CD14-positive monocyte (primary cell): ENCODE results near the gene WIPI1. TPM values are rescaled to one million over a fixed set of nuclear protein-coding genes. Genes with fewer than 3 reads are reported as not detected.

Source experiments
- DNase-seq, 3 donors: peaks; one replicate each; pipeline ENCODE4 v3.0.0-alpha.2; 2011 to 2022
- H2AFZ ChIP-seq: 2 replicates; pipeline ENCODE4 v1.6.0; 2012; ENCODE audit warnings: mild to moderate bottlenecking, low read depth, low read length, inconsistent platforms; ENCODE audit not compliant: insufficient read depth, poor library complexity, severe bottlenecking
- H3K27ac ChIP-seq, 2 donors: 1 replicate in 1 of 2; 2 replicates in 1 of 2; pipeline ENCODE4 v1.5.1; 2012 to 2013; ENCODE audit warnings: low read length in 2 of 2, control low read depth in 1 of 2, inconsistent platforms in 1 of 2, low read depth in 1 of 2, mild to moderate bottlenecking in 1 of 2
- H3K27me3 ChIP-seq, 2 donors: one replicate each; pipeline versions ENCODE4 v1.6.0 to v1.6.1; 2011 to 2013; ENCODE audit warnings: low read length in 2 of 2; ENCODE audit not compliant: control insufficient read depth in 2 of 2, insufficient read depth in 2 of 2
- H3K36me3 ChIP-seq, 2 donors: replicated peaks in 1 of 2; 1 replicate in 1 of 2; 2 replicates in 1 of 2; pipeline versions ENCODE4 v1.5.1 to v1.6.1; 2012 to 2013; ENCODE audit warnings: low read length in 2 of 2, control low read depth in 1 of 2, inconsistent platforms in 1 of 2, mild to moderate bottlenecking in 1 of 2; ENCODE audit not compliant: insufficient read depth in 2 of 2, control insufficient read depth in 1 of 2
- H3K4me1 ChIP-seq, 2 donors: 1 replicate in 1 of 2; 2 replicates in 1 of 2; pipeline versions ENCODE4 v1.5.1 to v1.6.1; 2012 to 2013; ENCODE audit warnings: low read length in 2 of 2, control low read depth in 1 of 2, inconsistent platforms in 1 of 2, mild to moderate bottlenecking in 1 of 2, moderate library complexity in 1 of 2; ENCODE audit not compliant: insufficient read depth in 2 of 2, control insufficient read depth in 1 of 2
- H3K4me2 ChIP-seq: replicated peaks from 2 replicates; pipeline ENCODE3; 2012; ENCODE audit warnings: low read length, moderate library complexity, mild to moderate bottlenecking; ENCODE audit not compliant: poor library complexity, severe bottlenecking; ENCODE audit errors: extremely low read depth
- H3K4me3 ChIP-seq, 3 experiments: fragments of 200-600 bp in 1 of 3; sonication (generic) in 1 of 3; replicated peaks in 1 of 3; 1 replicate in 2 of 3; 2 replicates in 1 of 3; pipeline ENCODE4 v1.5.1; 2011 to 2013; ENCODE audit warnings: low read length in 3 of 3, mild to moderate bottlenecking in 3 of 3, control low read depth in 2 of 3, low read depth in 2 of 3, inconsistent platforms in 1 of 3, moderate library complexity in 1 of 3
- H3K79me2 ChIP-seq: 2 replicates; pipeline ENCODE4 v1.6.0; 2012; ENCODE audit warnings: mild to moderate bottlenecking, control low read depth, inconsistent platforms, low read length, moderate library complexity; ENCODE audit not compliant: insufficient read depth
- H3K9ac ChIP-seq: 2 replicates; pipeline ENCODE4 v1.6.0; 2017; ENCODE audit warnings: low read length, mild to moderate bottlenecking; ENCODE audit not compliant: insufficient read depth, poor library complexity, severe bottlenecking
- H3K9me3 ChIP-seq, 2 donors: replicated peaks in 1 of 2; 1 replicate in 1 of 2; 2 replicates in 1 of 2; pipeline versions ENCODE4 v1.5.1 to v1.6.1; 2012 to 2013; ENCODE audit warnings: low read length in 2 of 2, control low read depth in 1 of 2; ENCODE audit not compliant: control insufficient read depth in 1 of 2, insufficient read depth in 1 of 2
- H4K20me1 ChIP-seq: 2 replicates; pipeline ENCODE4 v1.6.0; 2012; ENCODE audit warnings: mild to moderate bottlenecking, low read length, control low read depth, moderate library complexity; ENCODE audit not compliant: insufficient read depth
- H3K27ac Mint-ChIP-seq, 7 donors: one replicate each; pipeline ENCODE4 v1.8.0; 2020; ENCODE audit warnings: mild to moderate bottlenecking in 7 of 7, mixed read lengths in 7 of 7, moderate library complexity in 6 of 7, inconsistent platforms in 2 of 7
- H3K27me3 Mint-ChIP-seq, 3 donors: one replicate each; pipeline ENCODE4 v1.8.0; 2021 to 2022; ENCODE audit warnings: low read depth in 3 of 3, mild to moderate bottlenecking in 3 of 3, mixed read lengths in 3 of 3, moderate library complexity in 3 of 3, inconsistent platforms in 1 of 3
- H3K36me3 Mint-ChIP-seq, 2 donors: one replicate each; pipeline ENCODE4 v1.8.0; 2020; ENCODE audit warnings: mixed read lengths in 2 of 2, inconsistent platforms in 1 of 2, mild to moderate bottlenecking in 1 of 2
- H3K4me1 Mint-ChIP-seq: one replicate; pipeline ENCODE4 v1.8.0; 2020; ENCODE audit warnings: mild to moderate bottlenecking, mixed read lengths
- H3K4me3 Mint-ChIP-seq, 2 donors: one replicate each; pipeline ENCODE4 v1.8.0; 2020; ENCODE audit warnings: mild to moderate bottlenecking in 2 of 2, mixed read lengths in 2 of 2, moderate library complexity in 1 of 2
- H3K9me3 Mint-ChIP-seq, 7 donors: one replicate each; pipeline ENCODE4 v1.8.0; 2020 to 2022; ENCODE audit warnings: mixed read lengths in 7 of 7, mild to moderate bottlenecking in 6 of 7, moderate library complexity in 6 of 7, inconsistent platforms in 2 of 7
- WGBS: methylation state at CpG from one replicate; pipeline ENCODE4 v1.1.5; 2013; ENCODE audit warnings: missing lambda C conversion rate; ENCODE audit not compliant: insufficient coverage; 5-methylcytosine and 5-hydroxymethylcytosine counted together
- intact Hi-C, 2 donors: fragments of 100-400 bp; cut with micrococcal nuclease; formaldehyde crosslinking; loops; one replicate each; pipeline versions ENCODE4 v1.15.0 to v1.15.1; 2023
- polyA plus RNA-seq, 3 donors: library from polyadenylated mRNA; depleted of rRNA in 1 of 3; unstranded in 2 of 3; stranded (reverse) in 1 of 3; fragments of 300-500 nt in 2 of 3; fragments of >200 nt in 1 of 3; fragmentation: Illumina TruSeq in 2 of 3; gene quantifications; 1 replicate in 2 of 3; 2 replicates in 1 of 3; pipeline ENCODE4 v1.2.3, GENCODE V29; 2012 to 2021
- TF ChIP-seq, protein P1 (sequence below): fragments of 200-600 bp; IDR thresholded peaks from one replicate; pipeline ENCODE4 v1.8.0; 2022; ENCODE audit warnings: antibody characterized with exemption, mild to moderate bottlenecking

The WIPI1 gene
- polyA plus RNA-seq, 3 donors = 19.9 to 31.9 (median 22.1) TPM

DNA sequence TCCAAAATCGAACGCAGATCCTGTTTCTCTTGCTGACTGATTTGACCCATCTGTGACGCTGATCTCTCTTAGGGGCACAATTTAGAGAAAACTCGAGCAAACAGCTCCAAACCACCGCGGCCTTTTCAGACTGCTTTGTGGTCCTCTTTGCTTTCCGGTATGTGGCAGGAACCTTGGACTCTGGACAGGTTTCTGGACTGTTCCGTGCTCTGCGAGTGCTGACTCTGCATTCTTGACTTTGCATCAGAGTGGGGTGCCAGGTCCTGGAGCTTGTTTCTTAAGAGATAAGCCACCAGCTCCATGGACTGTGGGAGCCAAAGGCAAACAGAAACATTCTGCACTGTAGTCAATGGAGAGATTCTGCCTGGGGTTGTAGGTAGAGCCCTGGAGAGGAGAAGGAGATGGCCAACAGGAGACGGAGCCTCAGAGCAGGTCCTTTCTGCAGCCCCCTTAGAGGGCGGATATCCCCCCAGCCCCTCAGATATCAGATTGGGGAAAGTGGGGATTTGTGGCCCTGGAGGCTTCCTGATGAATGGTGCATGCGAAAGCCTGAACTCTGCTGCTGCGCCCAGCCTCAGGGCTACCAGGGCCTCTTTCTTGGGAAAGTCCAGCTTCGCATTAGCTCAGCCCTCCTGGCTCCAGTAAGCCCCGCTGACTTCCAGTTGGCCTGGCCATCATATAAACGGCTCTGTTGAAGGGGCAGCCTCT, 65.6 kb downstream of the WIPI1 start:
- Mint-ChIP-seq H3K27me3 (peaks cover 2 to 9% (median 4%) of the 10 kb centered on the region in 3 donors), H3K9me3 (peaks cover 6 to 12% (median 8%) of the 10 kb centered on the region in 7 donors), H3K4me1 (peaks cover 5% of the 10 kb centered on the region), H3K36me3 (peaks cover 31 to 44% of the 10 kb centered on the region in 2 donors), H3K27ac (no peak overlapping the region), H3K4me3 (no peak overlapping the region)
- no peak for DNase-seq
- no peaks in the 10 kb centered on the region for H3K4me1 ChIP-seq
- no peak overlapping the region for H2AFZ ChIP-seq
- WGBS = 94% methylated on average over 11 of the region's 16 CpGs
- H3K4me3 ChIP-seq = no peak overlapping the region
- peaks cover 0 to 15% of the 10 kb centered on the region in 2 donors for H3K36me3 ChIP-seq
- peaks cover 7 to 9% of the 10 kb centered on the region in 2 donors for H3K9me3 ChIP-seq
- no peak overlapping the region for H3K4me2 ChIP-seq
- H4K20me1 ChIP-seq = no peaks in the 10 kb centered on the region
- H3K27me3 ChIP-seq = no peaks in the 10 kb centered on the region
- intact Hi-C loops = loop anchor here in 1 of 2 donors (10.0 kb wide), 1 partner anchor 117 kb away; no protein-coding TSS in a partner anchor
- TF ChIP-seq, protein P1, sequence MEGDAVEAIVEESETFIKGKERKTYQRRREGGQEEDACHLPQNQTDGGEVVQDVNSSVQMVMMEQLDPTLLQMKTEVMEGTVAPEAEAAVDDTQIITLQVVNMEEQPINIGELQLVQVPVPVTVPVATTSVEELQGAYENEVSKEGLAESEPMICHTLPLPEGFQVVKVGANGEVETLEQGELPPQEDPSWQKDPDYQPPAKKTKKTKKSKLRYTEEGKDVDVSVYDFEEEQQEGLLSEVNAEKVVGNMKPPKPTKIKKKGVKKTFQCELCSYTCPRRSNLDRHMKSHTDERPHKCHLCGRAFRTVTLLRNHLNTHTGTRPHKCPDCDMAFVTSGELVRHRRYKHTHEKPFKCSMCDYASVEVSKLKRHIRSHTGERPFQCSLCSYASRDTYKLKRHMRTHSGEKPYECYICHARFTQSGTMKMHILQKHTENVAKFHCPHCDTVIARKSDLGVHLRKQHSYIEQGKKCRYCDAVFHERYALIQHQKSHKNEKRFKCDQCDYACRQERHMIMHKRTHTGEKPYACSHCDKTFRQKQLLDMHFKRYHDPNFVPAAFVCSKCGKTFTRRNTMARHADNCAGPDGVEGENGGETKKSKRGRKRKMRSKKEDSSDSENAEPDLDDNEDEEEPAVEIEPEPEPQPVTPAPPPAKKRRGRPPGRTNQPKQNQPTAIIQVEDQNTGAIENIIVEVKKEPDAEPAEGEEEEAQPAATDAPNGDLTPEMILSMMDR = no peak
- no peak overlapping the region for H3K27ac ChIP-seq
- H3K79me2 ChIP-seq = no peaks in the 10 kb centered on the region
- no peak overlapping the region for H3K9ac ChIP-seq

- H3K4me3 ChIP-seq = no peak overlapping the region
- intact Hi-C loops = loop anchor here in 1 of 2 donors (10.0 kb wide), 1 partner anchor 116 kb away; no protein-coding TSS in a partner anchor
- no peak overlapping the region for H3K4me2 ChIP-seq
- no peak overlapping the region for H3K27ac Mint-ChIP-seq
- TF ChIP-seq, protein P1 = no peak
- H4K20me1 ChIP-seq = no peaks in the 10 kb centered on the region
- no peak overlapping the region for H3K4me3 Mint-ChIP-seq
- H3K9me3 Mint-ChIP-seq = peaks cover 6 to 12% (median 8%) of the 10 kb centered on the region in 7 donors
- peaks cover 2% of the 10 kb centered on the region for H3K4me1 Mint-ChIP-seq
- H3K27me3 Mint-ChIP-seq = peaks cover 2 to 9% (median 4%) of the 10 kb centered on the region in 3 donors
- no peak overlapping the region for H2AFZ ChIP-seq
- no peaks in the 10 kb centered on the region for H3K79me2 ChIP-seq
- no peak overlapping the region for H3K27ac ChIP-seq
- peaks cover 7 to 9% of the 10 kb centered on the region in 2 donors for H3K9me3 ChIP-seq
- peaks cover 0 to 13% of the 10 kb centered on the region in 2 donors for H3K36me3 ChIP-seq
- no peaks in the 10 kb centered on the region for H3K27me3 ChIP-seq
- peaks cover 31 to 38% of the 10 kb centered on the region in 2 donors for H3K36me3 Mint-ChIP-seq
- no peak overlapping the region for H3K9ac ChIP-seq
- no peak for DNase-seq
- no peaks in the 10 kb centered on the region for H3K4me1 ChIP-seq
- WGBS = 93% methylated on average over 10 of the region's 11 CpGs
Observed at GRCh38 chr17:68390888-68391545, 66.3 kb downstream of the WIPI1 start.
